SK-N-SH treated with all-trans-retinoic acid at 6 μM for 48 hours (cell line): ENCODE measurements around the gene MALRD1.

Experiments used
- CSDC2 ChIP-seq: fragments of 250-450 bp; sonication (Bioruptor Pico); IDR thresholded peaks from 2 replicates; pipeline ENCODE4 v1.5.0; 2020; ENCODE audit warnings: mild to moderate bottlenecking, moderate library complexity
- ISL1 ChIP-seq: fragments of 250-450 bp; sonication (Bioruptor Pico); IDR thresholded peaks from 2 replicates; pipeline ENCODE4 v2.1.2; 2022; ENCODE audit warnings: mild to moderate bottlenecking, moderate library complexity
- OSR1 ChIP-seq: fragments of 250-450 bp; sonication (Bioruptor Pico); IDR thresholded peaks from 2 replicates; pipeline ENCODE4 v1.8.0; 2022; ENCODE audit warnings: moderate library complexity, mild to moderate bottlenecking, inconsistent platforms
- PATZ1 ChIP-seq: fragments of 250-450 bp; sonication (Bioruptor Pico); IDR thresholded peaks from 2 replicates; pipeline ENCODE4 v1.8.0; 2020; ENCODE audit warnings: mild to moderate bottlenecking, moderate library complexity, borderline replicate concordance
- RARB ChIP-seq: fragments of 250-450 bp; sonication (Bioruptor Pico); IDR thresholded peaks from 2 replicates; pipeline ENCODE4 v1.8.0; 2021; ENCODE audit warnings: mild to moderate bottlenecking, moderate library complexity
- SNAI2 ChIP-seq: fragments of 250-450 bp; sonication (Bioruptor Pico); IDR thresholded peaks from 2 replicates; pipeline ENCODE4 v1.5.0; 2020; ENCODE audit warnings: mild to moderate bottlenecking, moderate library complexity
- ZFP30 ChIP-seq: fragments of 450-650 bp; formaldehyde crosslinking; IDR thresholded peaks from 2 replicates; pipeline ENCODE4 v1.5.0; 2022; ENCODE audit warnings: mild to moderate bottlenecking, moderate library complexity
- ZNF565 ChIP-seq: fragments of 450-650 bp; formaldehyde crosslinking; conservative IDR thresholded peaks from 2 replicates; pipeline ENCODE4 v1.5.0; 2020; ENCODE audit warnings: low read depth, mild to moderate bottlenecking, moderate library complexity
- ZNF70 ChIP-seq: fragments of 450-650 bp; formaldehyde crosslinking; IDR thresholded peaks from 2 replicates; pipeline ENCODE4 v1.5.0; 2020; ENCODE audit warnings: mild to moderate bottlenecking, moderate library complexity
- TF ChIP-seq, protein P1 (sequence below): fragments of 250-450 bp; sonication (Bioruptor Pico); IDR thresholded peaks from 2 replicates; pipeline ENCODE4 v1.5.0; 2020; ENCODE audit warnings: mild to moderate bottlenecking, moderate library complexity
- TF ChIP-seq, protein P2 (sequence below): fragments of 250-450 bp; sonication (Bioruptor Pico); IDR thresholded peaks from 2 replicates; pipeline ENCODE4 v1.5.1; 2021; ENCODE audit warnings: mild to moderate bottlenecking, moderate library complexity

DNA sequence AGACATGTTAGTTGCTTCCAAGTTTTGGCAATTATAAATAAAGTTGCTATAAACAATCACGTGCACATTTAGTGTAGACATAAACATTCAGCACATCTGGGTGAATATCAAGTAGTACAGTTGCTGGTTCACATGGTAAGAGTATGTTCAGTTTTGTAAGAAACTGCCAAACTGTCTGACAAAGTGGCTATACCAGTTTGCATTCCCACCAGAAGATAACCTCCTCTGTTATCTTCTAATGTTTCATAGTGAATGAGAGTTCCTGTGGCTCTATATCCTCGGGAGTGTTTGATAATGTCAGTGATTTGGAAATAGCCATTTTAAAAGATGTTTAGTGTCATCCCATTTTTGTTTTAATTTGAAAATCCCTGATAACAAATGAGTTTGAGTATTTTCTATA lies 508.1 kb downstream of the MALRD1 start:
- TF ChIP-seq, protein P1, sequence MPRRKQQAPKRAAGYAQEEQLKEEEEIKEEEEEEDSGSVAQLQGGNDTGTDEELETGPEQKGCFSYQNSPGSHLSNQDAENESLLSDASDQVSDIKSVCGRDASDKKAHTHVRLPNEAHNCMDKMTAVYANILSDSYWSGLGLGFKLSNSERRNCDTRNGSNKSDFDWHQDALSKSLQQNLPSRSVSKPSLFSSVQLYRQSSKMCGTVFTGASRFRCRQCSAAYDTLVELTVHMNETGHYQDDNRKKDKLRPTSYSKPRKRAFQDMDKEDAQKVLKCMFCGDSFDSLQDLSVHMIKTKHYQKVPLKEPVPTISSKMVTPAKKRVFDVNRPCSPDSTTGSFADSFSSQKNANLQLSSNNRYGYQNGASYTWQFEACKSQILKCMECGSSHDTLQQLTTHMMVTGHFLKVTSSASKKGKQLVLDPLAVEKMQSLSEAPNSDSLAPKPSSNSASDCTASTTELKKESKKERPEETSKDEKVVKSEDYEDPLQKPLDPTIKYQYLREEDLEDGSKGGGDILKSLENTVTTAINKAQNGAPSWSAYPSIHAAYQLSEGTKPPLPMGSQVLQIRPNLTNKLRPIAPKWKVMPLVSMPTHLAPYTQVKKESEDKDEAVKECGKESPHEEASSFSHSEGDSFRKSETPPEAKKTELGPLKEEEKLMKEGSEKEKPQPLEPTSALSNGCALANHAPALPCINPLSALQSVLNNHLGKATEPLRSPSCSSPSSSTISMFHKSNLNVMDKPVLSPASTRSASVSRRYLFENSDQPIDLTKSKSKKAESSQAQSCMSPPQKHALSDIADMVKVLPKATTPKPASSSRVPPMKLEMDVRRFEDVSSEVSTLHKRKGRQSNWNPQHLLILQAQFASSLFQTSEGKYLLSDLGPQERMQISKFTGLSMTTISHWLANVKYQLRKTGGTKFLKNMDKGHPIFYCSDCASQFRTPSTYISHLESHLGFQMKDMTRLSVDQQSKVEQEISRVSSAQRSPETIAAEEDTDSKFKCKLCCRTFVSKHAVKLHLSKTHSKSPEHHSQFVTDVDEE (CRISPR knock-in tag) = no peak
- TF ChIP-seq, protein P2, sequence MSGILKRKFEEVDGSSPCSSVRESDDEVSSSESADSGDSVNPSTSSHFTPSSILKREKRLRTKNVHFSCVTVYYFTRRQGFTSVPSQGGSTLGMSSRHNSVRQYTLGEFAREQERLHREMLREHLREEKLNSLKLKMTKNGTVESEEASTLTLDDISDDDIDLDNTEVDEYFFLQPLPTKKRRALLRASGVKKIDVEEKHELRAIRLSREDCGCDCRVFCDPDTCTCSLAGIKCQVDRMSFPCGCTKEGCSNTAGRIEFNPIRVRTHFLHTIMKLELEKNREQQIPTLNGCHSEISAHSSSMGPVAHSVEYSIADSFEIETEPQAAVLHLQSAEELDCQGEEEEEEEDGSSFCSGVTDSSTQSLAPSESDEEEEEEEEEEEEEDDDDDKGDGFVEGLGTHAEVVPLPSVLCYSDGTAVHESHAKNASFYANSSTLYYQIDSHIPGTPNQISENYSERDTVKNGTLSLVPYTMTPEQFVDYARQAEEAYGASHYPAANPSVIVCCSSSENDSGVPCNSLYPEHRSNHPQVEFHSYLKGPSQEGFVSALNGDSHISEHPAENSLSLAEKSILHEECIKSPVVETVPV (CRISPR knock-in tag) = no peak
- TF ChIP-seq CSDC2 (CRISPR knock-in tag) (no peak), PATZ1 (CRISPR knock-in tag) (no peak), RARB (CRISPR knock-in tag) (no peak), ZNF70 (CRISPR knock-in tag) (no peak), ISL1 (CRISPR knock-in tag) (no peak), OSR1 (no peak), ZNF565 (CRISPR knock-in tag) (no peak), SNAI2 (CRISPR knock-in tag) (no peak), ZFP30 (CRISPR knock-in tag) (no peak)
